GM19193 (cell line): Measurements from ENCODE around the gene ADM2.

Experiments
- POLR2A ChIP-seq: IDR thresholded peaks from 4 replicates; pipeline ENCODE4 v1.6.1; 2011; ENCODE audit not compliant: insufficient read depth, insufficient read length; ENCODE audit errors: extremely low read depth

Gene ADM2

GRCh38 chr22:50503475-50504145, 22.3 kb downstream of the ADM2 start:
- TF ChIP-seq POLR2A, result no peak

- TF ChIP-seq POLR2A, result no peak
Measured at GRCh38 chr22:50504369-50505211, 23.2 kb downstream of the ADM2 start.

GRCh38 chr22:50505276-50505775, 24.0 kb downstream of the ADM2 start:
- TF ChIP-seq POLR2A, result no peak

GRCh38 chr22:50505776-50506610, 24.6 kb downstream of the ADM2 start:
- no peak for TF ChIP-seq POLR2A

- TF ChIP-seq POLR2A, result no peak
Measured at GRCh38 chr22:50506611-50507420, 25.5 kb downstream of the ADM2 start.

GRCh38 chr22:50507421-50507990, 26.2 kb downstream of the ADM2 start, which contains the start of gene LMF2:
Gene LMF2 (minus strand): TSS chr22:50507702. CDS start chr22:50507675, 27 bp downstream.
- peak; percentile 69 for TF ChIP-seq POLR2A

- TF ChIP-seq POLR2A, result peak; percentile 88
Measured at GRCh38 chr22:50507991-50508884, 26.9 kb downstream of the ADM2 start, which contains the start of gene NCAPH2. Gene NCAPH2 (plus strand): TSS chr22:50508224. CDS start chr22:50508338, 114 bp downstream.

GRCh38 chr22:50508897-50509296, 27.6 kb downstream of the ADM2 start:
- TF ChIP-seq POLR2A, result no peak

- TF ChIP-seq POLR2A, result no peak
Measured at GRCh38 chr22:50513175-50513574, 31.8 kb downstream of the ADM2 start.

- no peak for TF ChIP-seq POLR2A
Measured at GRCh38 chr22:50516068-50516467, 34.7 kb downstream of the ADM2 start.

- TF ChIP-seq POLR2A, result no peak
Measured at GRCh38 chr22:50516891-50517290, 35.5 kb downstream of the ADM2 start.

GRCh38 chr22:50517495-50518260, 36.3 kb downstream of the ADM2 start:
- no peak for TF ChIP-seq POLR2A

GRCh38 chr22:50518606-50519005, 37.3 kb downstream of the ADM2 start:
- no peak for TF ChIP-seq POLR2A

- TF ChIP-seq POLR2A, result no peak
Measured at GRCh38 chr22:50519151-50519550, 37.8 kb downstream of the ADM2 start.
